Endodermal cell (in vitro differentiated cells): ENCODE results near the gene EIPR1. TPM values are rescaled to one million over a fixed set of nuclear protein-coding genes. Genes with fewer than 3 reads are reported as not detected.

Experiments used
- DNase-seq: peaks from one replicate; pipeline ENCODE4 v3.0.0-alpha.2; 2017
- H3K27ac ChIP-seq: 2 replicates; pipeline ENCODE4 v1.5.1; 2013; ENCODE audit warnings: mild to moderate bottlenecking, low read depth, low read length, moderate library complexity
- H3K27me3 ChIP-seq: 2 replicates; pipeline ENCODE4 v1.6.1; 2013; ENCODE audit warnings: mild to moderate bottlenecking, low read length, moderate library complexity; ENCODE audit not compliant: insufficient read depth, control insufficient read depth, poor library complexity, severe bottlenecking
- H3K36me3 ChIP-seq: 2 replicates; pipeline ENCODE4 v1.7.0; 2013; ENCODE audit warnings: mild to moderate bottlenecking, low read length, moderate library complexity; ENCODE audit not compliant: control insufficient read depth, insufficient read depth
- H3K4me1 ChIP-seq: one replicate; pipeline ENCODE4 v1.7.0; 2013; ENCODE audit warnings: low read length; ENCODE audit not compliant: control insufficient read depth, insufficient read depth
- H3K4me3 ChIP-seq: 2 replicates; pipeline ENCODE4 v1.5.1; 2013; ENCODE audit warnings: mild to moderate bottlenecking, low read length, moderate library complexity
- H3K9ac ChIP-seq: 2 replicates; pipeline ENCODE4 v1.6.1; 2013; ENCODE audit warnings: mild to moderate bottlenecking, low read length, moderate library complexity; ENCODE audit not compliant: poor library complexity, severe bottlenecking; ENCODE audit errors: extremely low read depth
- H3K9me3 ChIP-seq: 2 replicates; pipeline ENCODE4 v1.6.1; 2013; ENCODE audit warnings: mild to moderate bottlenecking, low read length, moderate library complexity; ENCODE audit not compliant: control insufficient read depth
- H3K27ac Mint-ChIP-seq: 2 replicates; pipeline ENCODE4 v1.8.0; 2020; ENCODE audit warnings: mixed read lengths
- H3K27me3 Mint-ChIP-seq: 2 replicates; pipeline ENCODE4 v1.8.0; 2021; ENCODE audit warnings: mild to moderate bottlenecking, mixed read lengths; ENCODE audit not compliant: insufficient read depth
- H3K36me3 Mint-ChIP-seq: 2 replicates; pipeline ENCODE4 v1.8.0; 2020; ENCODE audit warnings: low read depth, mixed read lengths
- H3K4me1 Mint-ChIP-seq: 2 replicates; pipeline ENCODE4 v1.8.0; 2020; ENCODE audit warnings: mixed read lengths
- H3K4me3 Mint-ChIP-seq: 2 replicates; pipeline ENCODE4 v1.8.0; 2020; ENCODE audit warnings: mild to moderate bottlenecking, moderate library complexity, mixed read lengths
- H3K9me3 Mint-ChIP-seq: 2 replicates; pipeline ENCODE4 v1.8.0; 2020; ENCODE audit warnings: mild to moderate bottlenecking, mixed read lengths
- CTCF ChIP-seq: fragments of 200-600 bp; sonication (generic); conservative IDR thresholded peaks from 2 replicates; pipeline ENCODE4 v1.5.0; 2021; ENCODE audit warnings: antibody characterized with exemption, mild to moderate bottlenecking
- WGBS, 2 experiments: methylation state at CpG; one replicate each; pipeline versions ENCODE4 v1.1.5 to v1.1.7; 2013; ENCODE audit warnings: missing lambda C conversion rate in 2 of 2, mixed read lengths in 1 of 2; ENCODE audit not compliant: insufficient coverage in 1 of 2, insufficient read length in 1 of 2; 5-methylcytosine and 5-hydroxymethylcytosine counted together
- total RNA-seq, 2 donors: library from RNA; stranded (reverse); fragmentation: NEBNext Ultra II Directional in 1 of 2; extraction: Animal tissue kit (Norgen Biotek cat#: 25700) in 1 of 2; gene quantifications; 2 replicates in 1 of 2; 3 replicates in 1 of 2; pipeline ENCODE4 v1.2.1, GENCODE V29; 2021

EIPR1 gene
- total RNA-seq, 2 donors from 2014 or later: 30.1 to 36.8 TPM

- 88% methylated on average over 10 to 11 of the region's 11 CpGs for WGBS, 2 experiments
Measured at GRCh38 chr2:3404349-3404894, 26.8 kb upstream of the EIPR1 start.

GRCh38 chr2:3403587-3404334 is 26.1 kb upstream of the EIPR1 start:
- Histone ChIP-seq H3K9me3 (no peaks in the 10 kb centered on the region), H3K27me3 (no peaks in the 10 kb centered on the region), H3K9ac (no peak overlapping the region), H3K36me3 (peaks cover 42% of the 10 kb centered on the region), H3K27ac (no peak overlapping the region), H3K4me3 (no peak overlapping the region), H3K4me1 (peaks cover 10% of the 10 kb centered on the region)
- Mint-ChIP-seq H3K27me3 (no peaks in the 10 kb centered on the region), H3K36me3 (peaks cover 41% of the 10 kb centered on the region), H3K4me3 (no peak overlapping the region), H3K27ac (peak overlapping the region; percentile 22), H3K9me3 (no peaks in the 10 kb centered on the region), H3K4me1 (peaks cover 13% of the 10 kb centered on the region)
- 93 to 94% methylated on average over 9 to 11 of the region's 11 CpGs for WGBS, 2 experiments
- no peak for TF ChIP-seq CTCF
- no peak for DNase-seq

More at GRCh38 chr2:3404349-3404894, 26.8 kb upstream of the EIPR1 start:
- H3K27ac Mint-ChIP-seq: no peak overlapping the region
- H3K4me3 Mint-ChIP-seq: no peak overlapping the region
- no peak overlapping the region for H3K27ac ChIP-seq
- no peak for TF ChIP-seq CTCF
- peaks cover 43% of the 10 kb centered on the region for H3K36me3 Mint-ChIP-seq
- H3K27me3 ChIP-seq: no peaks in the 10 kb centered on the region
- H3K9me3 Mint-ChIP-seq: no peaks in the 10 kb centered on the region
- no peaks in the 10 kb centered on the region for H3K27me3 Mint-ChIP-seq
- no peaks in the 10 kb centered on the region for H3K9me3 ChIP-seq
- peaks cover 6% of the 10 kb centered on the region for H3K4me1 ChIP-seq
- no peak overlapping the region for H3K9ac ChIP-seq
- H3K4me1 Mint-ChIP-seq: peaks cover 6% of the 10 kb centered on the region
- H3K4me3 ChIP-seq: no peak overlapping the region
- peaks cover 45% of the 10 kb centered on the region for H3K36me3 ChIP-seq
- no peak for DNase-seq

GRCh38 chr2:3399829-3400228 is 22.2 kb upstream of the EIPR1 start:
- H3K27ac ChIP-seq: peak overlapping the region; percentile 69
- Mint-ChIP-seq H3K4me3 (no peak overlapping the region), H3K4me1 (peaks cover 12% of the 10 kb centered on the region), H3K27ac (peak overlapping the region; percentile 75), H3K27me3 (no peaks in the 10 kb centered on the region), H3K9me3 (peaks cover 25% of the 10 kb centered on the region), H3K36me3 (peaks cover 60% of the 10 kb centered on the region)
- H3K36me3 ChIP-seq: peaks cover 43% of the 10 kb centered on the region
- WGBS, 2 experiments: 49 to 68% methylated on average over 4 to 9 of the region's 9 CpGs
- no peak for TF ChIP-seq CTCF
- peaks cover 24% of the 10 kb centered on the region for H3K9me3 ChIP-seq
- no peak for DNase-seq
- no peaks in the 10 kb centered on the region for H3K27me3 ChIP-seq
- H3K9ac ChIP-seq: no peak overlapping the region
- peaks cover 15% of the 10 kb centered on the region for H3K4me1 ChIP-seq
- H3K4me3 ChIP-seq: peak overlapping the region; percentile 39
